Smooth muscle cell (in vitro differentiated cells): ENCODE measurements around the gene RBM15. TPM values are rescaled to one million over a fixed set of nuclear protein-coding genes. Genes with fewer than 3 reads are reported as not detected.

ENCODE experiments used
- DNase-seq: peaks from one replicate; lab custom pipeline; 2025; ENCODE audit not compliant: unreplicated experiment; lab: John Stamatoyannopoulos, UW
- H2AFZ ChIP-seq: fragments of 200-600 bp; sonication (generic); 2 replicates; pipeline ENCODE4 v1.6.0; 2016; ENCODE audit warnings: antibody characterized with exemption, low read depth, mild to moderate bottlenecking
- H3F3A ChIP-seq: fragments of 200-600 bp; sonication (generic); 2 replicates; pipeline ENCODE4 v1.6.0; 2017; ENCODE audit warnings: antibody characterized with exemption, low read depth
- H3K27ac ChIP-seq: fragments of 200-600 bp; sonication (generic); 2 replicates; pipeline ENCODE4 v1.5.1; 2016; ENCODE audit warnings: low read depth, mild to moderate bottlenecking
- H3K27me3 ChIP-seq: fragments of 200-600 bp; sonication (generic); 2 replicates; pipeline ENCODE4 v1.6.1; 2016; ENCODE audit warnings: low read depth, mild to moderate bottlenecking
- H3K36me3 ChIP-seq: fragments of 200-600 bp; sonication (generic); 2 replicates; pipeline ENCODE4 v1.5.1; 2016; ENCODE audit warnings: low read depth
- H3K4me1 ChIP-seq: fragments of 200-600 bp; sonication (generic); 2 replicates; pipeline ENCODE4 v1.5.1; 2016; ENCODE audit warnings: low read depth
- H3K4me2 ChIP-seq: fragments of 200-600 bp; sonication (generic); 2 replicates; pipeline ENCODE4 v1.6.0; 2016; ENCODE audit warnings: mild to moderate bottlenecking
- H3K4me3 ChIP-seq: fragments of 200-600 bp; sonication (generic); 2 replicates; pipeline ENCODE4 v1.5.1; 2016; ENCODE audit warnings: mild to moderate bottlenecking
- H3K79me2 ChIP-seq: fragments of 200-600 bp; sonication (generic); 2 replicates; pipeline ENCODE4 v1.6.0; 2016; ENCODE audit warnings: low read depth, mild to moderate bottlenecking
- H3K9ac ChIP-seq: fragments of 200-600 bp; sonication (generic); 2 replicates; pipeline ENCODE4 v1.6.0; 2016; ENCODE audit warnings: low read depth
- H3K9me3 ChIP-seq: fragments of 200-600 bp; sonication (generic); replicated peaks from 2 replicates; pipeline ENCODE4 v1.5.1; 2016; ENCODE audit warnings: low read depth
- H4K20me1 ChIP-seq: fragments of 200-600 bp; sonication (generic); 2 replicates; pipeline ENCODE4 v1.6.0; 2016; ENCODE audit warnings: low read depth
- CTCF ChIP-seq: fragments of 200-600 bp; sonication (generic); IDR thresholded peaks from 2 replicates; pipeline ENCODE4 v1.5.1; 2017; ENCODE audit warnings: borderline replicate concordance, mild to moderate bottlenecking, antibody characterized with exemption; ENCODE audit not compliant: insufficient read depth, poor library complexity, severe bottlenecking
- WGBS: methylation state at CpG from one replicate; pipeline ENCODE4 v1.1.7; 2016; ENCODE audit warnings: low lambda C conversion rate; 5-methylcytosine and 5-hydroxymethylcytosine counted together
- polyA plus RNA-seq: library from polyadenylated mRNA; unstranded; fragments of >200 nt; fragmentation: Nextera tagmentation; extraction: Ambion mirVana; gene quantifications from 2 replicates; pipeline ENCODE4 v1.2.1, GENCODE V29; 2016
- total RNA-seq: library from RNA; depleted of rRNA; stranded (reverse); fragments of >200 nt; gene quantifications from 2 replicates; pipeline ENCODE4 v1.2.3, GENCODE V29; 2014

The RBM15 gene
- total and polyA plus RNA-seq, 2 experiments from 2014 or later = 5.3 to 32.9 TPM

- peak; percentile 97 for TF ChIP-seq CTCF
- H3K79me2 ChIP-seq = no peaks in the 10 kb centered on the region
- no peaks in the 10 kb centered on the region for H3K36me3 ChIP-seq
- peak overlapping the region; percentile 62 for H3K4me2 ChIP-seq
- H3K9ac ChIP-seq = no peak overlapping the region
- no peak overlapping the region for H3K27ac ChIP-seq
- H2AFZ ChIP-seq = peak overlapping the region; percentile 26
- H3K4me1 ChIP-seq = peaks cover 7% of the 10 kb centered on the region
- H3K27me3 ChIP-seq = no peaks in the 10 kb centered on the region
- peak; percentile 23 for DNase-seq
- 49% methylated on average over 14 of the region's 14 CpGs for WGBS
- peaks cover 7% of the 10 kb centered on the region for H3F3A ChIP-seq
- H3K4me3 ChIP-seq = no peak overlapping the region
- H4K20me1 ChIP-seq = no peaks in the 10 kb centered on the region
- no peaks in the 10 kb centered on the region for H3K9me3 ChIP-seq
These were observed 26.7 kb upstream of the RBM15 start for GRCh38 chr1:110312188-110313121.

GRCh38 chr1:110316735-110317134 lies 22.4 kb upstream of the RBM15 start:
- Histone ChIP-seq H3K4me1 (no peaks in the 10 kb centered on the region), H3K4me3 (no peak overlapping the region), H3K9me3 (no peaks in the 10 kb centered on the region), H3K4me2 (no peak overlapping the region), H3K27ac (no peak overlapping the region), H3K27me3 (no peaks in the 10 kb centered on the region), H3K9ac (no peak overlapping the region), H4K20me1 (no peaks in the 10 kb centered on the region), H2AFZ (no peak overlapping the region), H3K36me3 (no peaks in the 10 kb centered on the region), H3F3A (no peaks in the 10 kb centered on the region), H3K79me2 (no peaks in the 10 kb centered on the region)
- TF ChIP-seq CTCF = no peak
- no peak for DNase-seq
- WGBS = 86% methylated on average over 2 of the region's 2 CpGs

- H2AFZ ChIP-seq = no peak overlapping the region
- H3K4me2 ChIP-seq = no peak overlapping the region
- no peak for DNase-seq
- H3K4me1 ChIP-seq = no peaks in the 10 kb centered on the region
- no peak overlapping the region for H3K4me3 ChIP-seq
- no peak overlapping the region for H3K9ac ChIP-seq
- no peaks in the 10 kb centered on the region for H4K20me1 ChIP-seq
- H3K79me2 ChIP-seq = no peaks in the 10 kb centered on the region
- WGBS = 83% methylated on average over 4 of the region's 4 CpGs
- H3K9me3 ChIP-seq = no peaks in the 10 kb centered on the region
- H3K36me3 ChIP-seq = no peaks in the 10 kb centered on the region
- H3K27ac ChIP-seq = no peak overlapping the region
- no peaks in the 10 kb centered on the region for H3K27me3 ChIP-seq
- H3F3A ChIP-seq = no peaks in the 10 kb centered on the region
- no peak for TF ChIP-seq CTCF
These were observed 21.1 kb upstream of the RBM15 start for GRCh38 chr1:110318046-110318445.
